Mucosa of stomach (tissue), 1 donor: ENCODE measurements around the gene AUH.
"Not testable (repeated sequence)": the region's sequence is repeated elsewhere in the genome, so short reads cannot be mapped to it uniquely, and the experiment has no call there.

Source experiments
- H3K27me3 ChIP-seq: one replicate; pipeline ENCODE4 v1.7.0; 2013; ENCODE audit warnings: mild to moderate bottlenecking, low read length; ENCODE audit not compliant: control insufficient read depth, insufficient read depth
- H3K36me3 ChIP-seq: one replicate; pipeline ENCODE4 v1.7.0; 2013; ENCODE audit warnings: low read length; ENCODE audit not compliant: control insufficient read depth, insufficient read depth
- H3K4me1 ChIP-seq: one replicate; pipeline ENCODE4 v1.7.0; 2013; ENCODE audit warnings: mild to moderate bottlenecking, low read length; ENCODE audit not compliant: control insufficient read depth, insufficient read depth
- H3K4me3 ChIP-seq: one replicate; pipeline ENCODE4 v1.7.0; 2013; ENCODE audit warnings: low read length
- H3K9ac ChIP-seq: one replicate; pipeline ENCODE4 v1.7.0; 2013; ENCODE audit warnings: mild to moderate bottlenecking, low read length, moderate library complexity
- H3K9me3 ChIP-seq: one replicate; pipeline ENCODE4 v1.7.0; 2013; ENCODE audit warnings: mild to moderate bottlenecking, low read length, moderate library complexity; ENCODE audit not compliant: control insufficient read depth
- donor health status: Pancreatic carcinoma.

The AUH gene

GRCh38 chr9:91210318-91210717 is 151.4 kb downstream of the AUH start:
- Histone ChIP-seq H3K4me1 (peaks cover 41% of the 10 kb centered on the region), H3K36me3 (no peaks in the 10 kb centered on the region), H3K9me3 (no peaks in the 10 kb centered on the region), H3K27me3 (no peaks in the 10 kb centered on the region), H3K4me3 (no peak overlapping the region), H3K9ac (no peak overlapping the region)

- Histone ChIP-seq H3K9ac (no peak overlapping the region), H3K27me3 (no peaks in the 10 kb centered on the region), H3K4me3 (no peak overlapping the region), H3K4me1 (peaks cover 41% of the 10 kb centered on the region), H3K36me3 (no peaks in the 10 kb centered on the region), H3K9me3 (no peaks in the 10 kb centered on the region)
Observed at GRCh38 chr9:91208837-91209236, 152.9 kb downstream of the AUH start.

GRCh38 chr9:91208419-91208745 is 153.3 kb downstream of the AUH start:
- H3K9ac ChIP-seq: peak overlapping the region; percentile 7

GRCh38 chr9:91207729-91208418 is 153.8 kb downstream of the AUH start:
- Histone ChIP-seq H3K27me3 (no peaks in the 10 kb centered on the region), H3K9ac (peak overlapping the region; percentile 7), H3K36me3 (no peaks in the 10 kb centered on the region), H3K4me3 (no peak overlapping the region), H3K9me3 (no peaks in the 10 kb centered on the region), H3K4me1 (peaks cover 38% of the 10 kb centered on the region)

More at GRCh38 chr9:91208419-91208745, 153.3 kb downstream of the AUH start:
- H3K9me3 ChIP-seq: no peaks in the 10 kb centered on the region
- peaks cover 41% of the 10 kb centered on the region for H3K4me1 ChIP-seq
- H3K27me3 ChIP-seq: no peaks in the 10 kb centered on the region
- no peak overlapping the region for H3K4me3 ChIP-seq
- H3K36me3 ChIP-seq: no peaks in the 10 kb centered on the region

GRCh38 chr9:91207397-91207728 is 154.4 kb downstream of the AUH start:
- H3K36me3 ChIP-seq: no peaks in the 10 kb centered on the region
- peaks cover 33% of the 10 kb centered on the region for H3K4me1 ChIP-seq
- H3K4me3 ChIP-seq: no peak overlapping the region
- H3K27me3 ChIP-seq: no peaks in the 10 kb centered on the region
- no peaks in the 10 kb centered on the region for H3K9me3 ChIP-seq
- peak overlapping the region; percentile 7 for H3K9ac ChIP-seq

GRCh38 chr9:91206806-91207205 is 154.9 kb downstream of the AUH start:
- Histone ChIP-seq H3K27me3 (no peaks in the 10 kb centered on the region), H3K4me3 (no peak overlapping the region), H3K4me1 (peaks cover 32% of the 10 kb centered on the region), H3K9ac (no peak overlapping the region), H3K9me3 (no peaks in the 10 kb centered on the region), H3K36me3 (no peaks in the 10 kb centered on the region)

- H3K4me1 ChIP-seq: peaks cover 31% of the 10 kb centered on the region
- H3K9ac ChIP-seq: no peak overlapping the region
- H3K36me3 ChIP-seq: no peaks in the 10 kb centered on the region
- no peaks in the 10 kb centered on the region for H3K27me3 ChIP-seq
- H3K9me3 ChIP-seq: no peaks in the 10 kb centered on the region
- H3K4me3 ChIP-seq: no peak overlapping the region
Observed at GRCh38 chr9:91202736-91203283, 158.9 kb downstream of the AUH start.

GRCh38 chr9:91200692-91201336 is 160.9 kb downstream of the AUH start:
- H3K36me3 ChIP-seq: no peaks in the 10 kb centered on the region
- H3K9ac ChIP-seq: no peak overlapping the region
- no peak overlapping the region for H3K4me3 ChIP-seq
- H3K27me3 ChIP-seq: no peaks in the 10 kb centered on the region
- H3K9me3 ChIP-seq: no peaks in the 10 kb centered on the region
- H3K4me1 ChIP-seq: peaks cover 35% of the 10 kb centered on the region

GRCh38 chr9:91199739-91200497 is 161.8 kb downstream of the AUH start:
- H3K4me3 ChIP-seq: no peak overlapping the region
- H3K27me3 ChIP-seq: no peaks in the 10 kb centered on the region
- peaks cover 44% of the 10 kb centered on the region for H3K4me1 ChIP-seq
- no peaks in the 10 kb centered on the region for H3K36me3 ChIP-seq
- no peaks in the 10 kb centered on the region for H3K9me3 ChIP-seq
- no peak overlapping the region for H3K9ac ChIP-seq

GRCh38 chr9:91198881-91199280 is 162.8 kb downstream of the AUH start:
- not testable (repeated sequence) for H3K9ac ChIP-seq, H3K4me3 ChIP-seq, H3K27me3 ChIP-seq, H3K36me3 ChIP-seq, H3K9me3 ChIP-seq
- peaks cover 55% of the 10 kb centered on the region for H3K4me1 ChIP-seq

- H3K4me1 ChIP-seq: peaks cover 56% of the 10 kb centered on the region
Observed at GRCh38 chr9:91198405-91198804, 163.3 kb downstream of the AUH start.

More at GRCh38 chr9:91198405-91198804, 163.3 kb downstream of the AUH start:
- H3K9ac ChIP-seq: peak overlapping the region; percentile 7
- H3K36me3 ChIP-seq: no peaks in the 10 kb centered on the region
- H3K9me3 ChIP-seq: no peaks in the 10 kb centered on the region
- no peak overlapping the region for H3K4me3 ChIP-seq
- H3K27me3 ChIP-seq: no peaks in the 10 kb centered on the region
